ACC112 (cell line): ENCODE data around the gene CASKIN2.

Experiments used
- H2AFZ ChIP-seq: fragments of 200-600 bp; sonication (generic); one replicate; pipeline ENCODE4 v1.6.0; 2017; ENCODE audit warnings: antibody characterized with exemption, low read length; ENCODE audit not compliant: unreplicated experiment
- H3K27ac ChIP-seq: fragments of 200-600 bp; sonication (generic); 2 replicates; pipeline ENCODE4 v1.5.1; 2014; ENCODE audit warnings: low read depth, mild to moderate bottlenecking, antibody characterized with exemption, low read length, moderate library complexity
- H3K27me3 ChIP-seq: fragments of 200-600 bp; sonication (generic); 2 replicates; pipeline ENCODE4 v1.6.1; 2014; ENCODE audit warnings: mild to moderate bottlenecking, antibody characterized with exemption, low read length, moderate library complexity, mixed read lengths; ENCODE audit not compliant: insufficient read depth
- H3K36me3 ChIP-seq: fragments of 200-600 bp; sonication (generic); 2 replicates; pipeline ENCODE4 v1.6.1; 2016; ENCODE audit warnings: mild to moderate bottlenecking, antibody characterized with exemption, low read length, moderate library complexity, mixed read lengths; ENCODE audit not compliant: insufficient read depth
- H3K4me1 ChIP-seq: fragments of 200-600 bp; sonication (generic); one replicate; pipeline ENCODE4 v1.6.1; 2016; ENCODE audit warnings: low read length, mixed read lengths; ENCODE audit not compliant: insufficient read depth, unreplicated experiment, control insufficient read depth
- H3K4me3 ChIP-seq: fragments of 200-600 bp; sonication (generic); 2 replicates; pipeline ENCODE4 v1.5.1; 2014; ENCODE audit warnings: mild to moderate bottlenecking, low read depth, low read length
- H3K79me2 ChIP-seq: fragments of 200-600 bp; sonication (generic); one replicate; pipeline ENCODE4 v1.6.0; 2016; ENCODE audit warnings: low read length; ENCODE audit not compliant: control insufficient read depth, unreplicated experiment, insufficient read depth

Gene CASKIN2

GRCh38 chr17:75502721-75503329 is 12.5 kb downstream of the CASKIN2 start:
- Histone ChIP-seq H3K4me3 (no peak overlapping the region), H3K27me3 (no peaks in the 10 kb centered on the region), H3K4me1 (no peaks in the 10 kb centered on the region), H2AFZ (no peak overlapping the region), H3K27ac (no peak overlapping the region), H3K79me2 (no peaks in the 10 kb centered on the region), H3K36me3 (no peaks in the 10 kb centered on the region)

DNA sequence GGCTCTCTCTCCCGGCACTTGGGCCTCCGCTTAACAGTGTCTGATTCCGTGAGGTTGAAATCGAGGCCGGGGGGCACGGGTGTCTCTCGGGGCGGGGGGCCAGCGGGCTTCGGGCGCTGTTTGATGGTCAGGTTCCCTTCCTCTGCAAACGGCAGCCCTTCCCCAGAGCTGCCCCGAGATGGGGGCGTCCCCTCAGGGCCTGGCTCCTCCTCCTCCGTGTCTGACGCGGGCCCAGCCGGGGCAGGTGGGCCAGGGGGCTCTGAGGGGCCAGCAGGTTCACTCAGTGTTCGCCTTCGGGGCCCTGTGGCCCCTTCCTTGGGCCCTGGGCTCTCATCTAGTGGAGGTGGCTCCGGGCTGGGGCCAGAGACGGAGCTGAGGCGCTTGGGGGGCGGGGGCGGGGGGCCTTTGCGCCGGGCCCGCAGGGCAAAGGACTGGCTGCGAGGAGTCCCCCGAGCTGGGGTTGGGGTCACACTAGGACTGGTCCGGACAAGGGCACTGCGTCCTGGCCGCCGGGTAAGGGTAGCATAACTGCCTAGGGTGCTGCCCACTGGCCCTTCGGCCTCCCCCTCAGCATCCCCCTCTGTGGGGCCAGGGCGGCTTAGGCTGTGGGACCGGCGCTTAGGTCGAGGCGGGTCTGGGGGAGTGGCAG is 13.1 kb downstream of the CASKIN2 start:
- Histone ChIP-seq H3K79me2 (no peaks in the 10 kb centered on the region), H3K27ac (no peak overlapping the region), H2AFZ (no peak overlapping the region), H3K36me3 (no peaks in the 10 kb centered on the region), H3K27me3 (no peaks in the 10 kb centered on the region), H3K4me1 (no peaks in the 10 kb centered on the region), H3K4me3 (no peak overlapping the region)

GRCh38 chr17:75501378-75502071 is 13.8 kb downstream of the CASKIN2 start:
- no peaks in the 10 kb centered on the region for H3K27me3 ChIP-seq
- H3K79me2 ChIP-seq = no peaks in the 10 kb centered on the region
- H3K27ac ChIP-seq = no peak overlapping the region
- H3K4me1 ChIP-seq = no peaks in the 10 kb centered on the region
- H3K4me3 ChIP-seq = no peak overlapping the region
- H3K36me3 ChIP-seq = no peaks in the 10 kb centered on the region
- no peak overlapping the region for H2AFZ ChIP-seq

DNA sequence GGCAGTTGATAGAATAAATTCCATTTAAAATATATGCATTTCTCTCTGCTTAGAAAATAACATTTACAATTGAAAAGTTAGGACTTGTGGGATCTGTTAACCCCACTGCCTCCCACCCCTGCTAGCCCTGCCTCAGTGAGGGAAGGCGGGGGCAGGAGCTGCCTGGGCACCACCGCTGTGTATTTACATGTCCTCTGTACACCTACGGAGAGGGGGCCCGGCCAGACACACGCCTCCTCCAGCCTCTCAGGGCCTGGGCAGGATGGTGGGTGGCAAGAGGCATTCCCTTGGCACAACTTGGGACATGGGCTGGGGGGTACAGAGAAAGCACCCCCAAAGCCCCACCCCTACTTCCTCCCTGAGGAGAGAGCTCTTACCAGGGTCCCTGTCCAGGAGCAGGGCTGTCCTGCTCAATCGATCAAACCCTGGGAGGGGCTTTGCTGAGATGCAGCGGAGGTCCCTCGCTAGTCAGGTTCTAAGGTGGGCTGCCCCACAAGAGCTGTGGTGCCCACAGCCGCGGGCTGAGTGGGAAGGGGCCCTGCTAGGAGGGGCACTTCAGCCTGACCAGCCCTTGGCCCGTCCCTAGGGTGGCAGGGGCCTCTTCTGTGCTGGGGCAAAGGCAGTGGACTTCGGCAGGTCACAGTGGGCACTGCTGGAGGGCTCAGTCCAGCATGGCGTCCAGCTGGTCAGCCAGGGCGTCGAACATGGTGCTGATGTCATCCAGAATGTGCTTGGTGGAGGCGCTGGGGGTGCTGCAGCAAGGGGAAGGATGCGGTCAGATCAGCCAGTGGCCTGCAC is 14.7 kb downstream of the CASKIN2 start:
- no peaks in the 10 kb centered on the region for H3K36me3 ChIP-seq
- H3K27me3 ChIP-seq = no peaks in the 10 kb centered on the region
- H3K27ac ChIP-seq = no peak overlapping the region
- H2AFZ ChIP-seq = no peak overlapping the region
- H3K4me3 ChIP-seq = no peak overlapping the region
- no peaks in the 10 kb centered on the region for H3K79me2 ChIP-seq
- H3K4me1 ChIP-seq = no peaks in the 10 kb centered on the region

DNA sequence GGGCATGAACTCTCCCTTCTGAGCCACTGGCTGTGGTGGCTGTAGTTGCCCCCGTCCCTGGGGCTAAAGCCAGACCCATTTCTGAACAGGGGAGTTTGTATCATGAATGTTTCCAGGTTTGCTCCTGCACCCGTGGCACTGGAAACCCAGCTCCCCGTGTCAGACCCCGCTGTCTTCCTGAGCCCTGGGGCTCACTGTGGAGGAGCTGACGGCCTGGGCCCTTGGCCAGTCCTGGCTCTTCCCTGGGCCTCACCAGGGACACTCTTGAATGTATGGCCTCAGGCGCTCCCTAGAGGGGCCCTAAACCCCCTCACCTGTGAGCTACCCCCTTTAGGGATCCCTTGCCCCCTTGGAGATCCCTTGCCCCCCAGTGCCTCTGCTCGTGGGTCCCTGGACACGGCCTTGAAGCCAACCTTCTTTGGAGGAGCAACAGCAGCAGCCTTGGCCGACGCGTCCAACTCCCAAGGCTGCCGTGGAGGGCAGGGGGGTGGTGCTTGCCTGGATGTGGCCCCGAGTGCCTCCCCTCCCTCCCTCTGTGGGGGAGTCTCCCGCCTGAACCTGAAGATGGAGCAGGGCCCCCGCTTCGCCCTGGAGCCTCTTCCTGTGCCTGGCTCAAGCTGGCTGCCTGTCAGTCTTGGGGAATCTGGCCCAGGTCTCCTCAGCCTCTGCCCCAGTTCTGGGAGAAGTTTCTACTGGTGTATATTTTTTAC is 15.9 kb downstream of the CASKIN2 start:
- no peak overlapping the region for H3K27ac ChIP-seq
- H3K79me2 ChIP-seq = no peaks in the 10 kb centered on the region
- H3K4me3 ChIP-seq = no peak overlapping the region
- H3K36me3 ChIP-seq = no peaks in the 10 kb centered on the region
- no peaks in the 10 kb centered on the region for H3K4me1 ChIP-seq
- H2AFZ ChIP-seq = no peak overlapping the region
- H3K27me3 ChIP-seq = no peaks in the 10 kb centered on the region

DNA sequence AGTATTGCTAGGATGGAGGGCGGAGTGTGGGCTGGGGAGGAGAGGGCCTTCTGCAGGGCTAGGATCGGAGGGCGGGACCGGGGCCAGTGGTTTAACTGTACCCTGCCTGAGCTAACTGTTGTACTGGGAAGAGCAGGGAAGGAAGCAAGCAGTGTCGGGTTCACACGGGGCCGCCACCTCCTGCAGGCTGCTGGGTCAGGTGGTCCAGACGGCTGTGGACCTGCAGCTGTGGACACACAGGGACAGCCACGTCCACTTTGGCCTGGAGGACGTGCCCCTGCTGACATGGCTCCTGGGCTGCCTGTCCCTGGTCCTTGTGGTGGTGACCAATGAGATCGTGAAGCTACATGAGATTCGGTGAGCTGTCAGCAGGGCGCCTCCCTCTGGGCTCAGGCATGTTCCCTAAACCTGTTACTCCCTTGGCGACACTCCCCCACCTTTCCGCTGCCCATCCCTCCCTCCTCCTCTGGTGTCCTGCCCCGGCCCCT is 16.6 kb downstream of the CASKIN2 start:
- H3K27ac ChIP-seq = no peak overlapping the region
- no peaks in the 10 kb centered on the region for H3K36me3 ChIP-seq
- H3K79me2 ChIP-seq = no peaks in the 10 kb centered on the region
- no peaks in the 10 kb centered on the region for H3K4me1 ChIP-seq
- H3K4me3 ChIP-seq = no peak overlapping the region
- H3K27me3 ChIP-seq = no peaks in the 10 kb centered on the region
- H2AFZ ChIP-seq = no peak overlapping the region

DNA sequence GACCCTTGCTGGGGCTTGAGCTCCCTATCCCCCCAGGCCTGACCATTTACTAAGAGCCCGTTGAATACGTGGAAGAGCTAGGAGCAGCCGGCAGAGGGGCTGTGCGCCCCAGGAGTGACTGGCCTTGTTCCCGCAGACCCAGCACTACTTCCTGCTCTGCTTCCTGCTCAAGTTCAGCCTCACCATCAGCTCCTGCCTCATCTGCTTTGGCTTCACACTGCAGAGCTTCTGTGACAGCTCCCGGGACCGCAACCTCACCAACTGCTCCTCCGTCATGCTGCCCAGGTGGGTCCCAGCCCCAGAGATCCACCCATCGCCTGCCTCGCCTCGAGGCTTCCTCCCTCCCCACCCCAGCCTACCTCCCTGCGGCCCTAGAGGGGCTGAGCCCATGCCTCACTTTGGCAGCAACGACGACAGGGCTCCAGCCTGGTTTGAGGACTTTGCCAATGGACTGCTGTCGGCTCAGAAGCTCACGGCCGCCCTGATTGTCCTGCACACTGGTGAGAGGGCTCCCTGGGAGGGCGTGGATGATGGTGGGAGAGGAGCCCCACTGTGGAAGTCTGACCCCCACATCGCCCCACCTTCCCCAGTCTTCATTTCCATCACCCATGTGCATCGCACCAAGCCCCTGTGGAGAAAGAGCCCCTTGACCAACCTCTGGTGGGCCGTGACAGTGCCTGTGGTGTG is 17.2 kb downstream of the CASKIN2 start:
- no peaks in the 10 kb centered on the region for H3K4me1 ChIP-seq
- no peak overlapping the region for H3K4me3 ChIP-seq
- H2AFZ ChIP-seq = no peak overlapping the region
- H3K27me3 ChIP-seq = no peaks in the 10 kb centered on the region
- H3K36me3 ChIP-seq = no peaks in the 10 kb centered on the region
- no peaks in the 10 kb centered on the region for H3K79me2 ChIP-seq
- no peak overlapping the region for H3K27ac ChIP-seq

DNA sequence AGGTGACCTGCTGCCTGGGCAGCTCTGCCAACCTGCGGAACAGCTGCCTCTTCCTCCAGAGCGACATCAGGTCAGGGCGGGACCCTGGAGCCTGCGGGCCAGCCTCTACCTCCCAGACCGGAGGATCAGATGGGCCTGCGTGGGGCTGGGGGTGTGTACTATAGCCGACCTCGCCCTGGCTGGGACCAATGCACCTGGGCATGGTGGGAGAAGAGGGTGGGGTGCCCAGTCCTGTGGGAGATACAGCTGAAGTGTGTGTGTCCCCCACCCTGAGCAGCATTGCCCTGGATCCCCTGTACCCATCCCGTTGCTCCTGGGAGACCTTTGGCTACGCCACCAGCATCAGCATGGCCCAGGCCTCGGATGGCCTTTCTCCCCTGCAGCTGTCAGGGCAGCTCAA is 19.3 kb downstream of the CASKIN2 start:
- H3K4me1 ChIP-seq = no peaks in the 10 kb centered on the region
- no peaks in the 10 kb centered on the region for H3K79me2 ChIP-seq
- H2AFZ ChIP-seq = no peak overlapping the region
- no peaks in the 10 kb centered on the region for H3K36me3 ChIP-seq
- no peaks in the 10 kb centered on the region for H3K27me3 ChIP-seq
- H3K27ac ChIP-seq = no peak overlapping the region
- no peak overlapping the region for H3K4me3 ChIP-seq

DNA sequence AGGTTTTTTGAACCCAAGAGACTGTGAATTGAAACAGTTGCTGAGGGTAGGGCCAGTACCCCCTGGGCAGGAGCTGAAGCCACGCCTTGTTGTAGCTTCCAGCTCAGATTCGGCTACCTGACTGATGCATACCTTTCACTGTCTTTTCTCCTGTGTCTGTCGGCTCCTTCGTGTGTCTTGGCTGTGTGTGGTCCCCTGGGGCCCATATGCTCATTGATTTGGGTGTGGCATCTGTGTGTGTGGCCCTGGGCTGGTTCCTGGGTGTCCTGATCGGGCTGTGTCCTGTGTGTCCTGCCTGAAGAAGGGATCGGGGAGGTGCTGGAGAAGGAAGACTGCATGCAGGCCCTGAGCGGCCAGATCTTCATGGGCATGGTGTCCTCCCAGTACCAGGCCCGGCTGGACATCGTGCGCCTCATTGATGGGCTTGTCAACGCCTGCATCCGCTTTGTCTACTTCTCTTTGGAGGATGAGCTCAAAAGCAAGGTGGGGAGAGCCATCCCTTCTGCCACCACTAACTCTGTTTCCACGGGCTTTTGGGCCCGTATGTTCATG is 20.9 kb downstream of the CASKIN2 start:
- Histone ChIP-seq H3K27ac (no peak overlapping the region), H3K36me3 (no peaks in the 10 kb centered on the region), H3K4me3 (no peak overlapping the region), H3K4me1 (no peaks in the 10 kb centered on the region), H3K27me3 (no peaks in the 10 kb centered on the region), H2AFZ (no peak overlapping the region), H3K79me2 (no peaks in the 10 kb centered on the region)
